ENCODE data around the gene CYRIA. TPM values are rescaled to one million over a fixed set of nuclear protein-coding genes. Genes with fewer than 3 reads are reported as not detected.

CYRIA gene
- total and polyA plus RNA-seq, 7 donors, result 0.92 to 15.3 (median 9.0) TPM

- no peak for DNase-seq
- Histone ChIP-seq H3K4me1 (peaks cover 0 to 34% (median 23%) of the 10 kb centered on the region in 4 donors), H3K27ac (peak overlapping the region in 2 of 4 donors; percentile 22 to 26), H3K36me3 (peaks cover 0 to 48% (median 6%) of the 10 kb centered on the region in 4 donors), H3K4me3 (no peak overlapping the region), H3K27me3 (no peaks in the 10 kb centered on the region), H3K9me3 (no peaks in the 10 kb centered on the region)
- TF ChIP-seq POLR2A (IDR thresholded peaks at IDR 0.05) (no peak), EP300 (IDR thresholded peaks at IDR 0.05) (no peak)
- intact Hi-C loops (cut with DNase I), result no loop called here
- WGBS, 2 donors, result 90 to 91% methylated on average over 6 of the region's 6 CpGs
These were observed 42.6 kb downstream of the CYRIA start for GRCh38 chr2:16623031-16623430.

- Histone ChIP-seq H3K36me3 (peaks cover 0 to 48% (median 6%) of the 10 kb centered on the region in 4 donors), H3K4me1 (peaks cover 0 to 32% (median 23%) of the 10 kb centered on the region in 4 donors), H3K27me3 (no peaks in the 10 kb centered on the region), H3K4me3 (no peak overlapping the region), H3K9me3 (no peaks in the 10 kb centered on the region), H3K27ac (peak overlapping the region in 2 of 4 donors; percentile 22 to 26)
- WGBS, 2 donors, result 65 to 81% methylated on average over 4 of the region's 4 CpGs
- intact Hi-C loops (cut with DNase I), result no loop called here
- DNase-seq, result no peak
- TF ChIP-seq EP300 (IDR thresholded peaks at IDR 0.05), result no peak
- TF ChIP-seq CTCF (IDR thresholded peaks at IDR 0.05), result no peak
- no peak for TF ChIP-seq POLR2A (IDR thresholded peaks at IDR 0.05)
- TF ChIP-seq POLR2AphosphoS5 (IDR thresholded peaks at IDR 0.05), result no peak
These were observed 43.1 kb downstream of the CYRIA start for GRCh38 chr2:16622399-16622968.

GRCh38 chr2:16621316-16621715 is 44.3 kb downstream of the CYRIA start:
- no peak for DNase-seq
- H3K27me3 ChIP-seq, result no peaks in the 10 kb centered on the region
- no peak overlapping the region for H3K27ac ChIP-seq
- peaks cover 0 to 48% (median 6%) of the 10 kb centered on the region in 4 donors for H3K36me3 ChIP-seq
- H3K9me3 ChIP-seq, result no peaks in the 10 kb centered on the region
- peaks cover 0 to 30% (median 15%) of the 10 kb centered on the region in 4 donors for H3K4me1 ChIP-seq
- no peak overlapping the region for H3K4me3 ChIP-seq
- intact Hi-C loops (cut with DNase I), result no loop called here
- TF ChIP-seq CTCF (IDR thresholded peaks at IDR 0.05), result no peak
- TF ChIP-seq EP300 (IDR thresholded peaks at IDR 0.05), result no peak
- TF ChIP-seq POLR2AphosphoS5 (IDR thresholded peaks at IDR 0.05), result no peak
- no peak for TF ChIP-seq POLR2A (IDR thresholded peaks at IDR 0.05)
- WGBS, 2 donors, result 82 to 86% methylated on average over 4 of the region's 4 CpGs

GRCh38 chr2:16620590-16620989 is 45.0 kb downstream of the CYRIA start:
- Histone ChIP-seq H3K9me3 (no peaks in the 10 kb centered on the region), H3K27ac (no peak overlapping the region), H3K4me3 (no peak overlapping the region), H3K4me1 (peaks cover 0 to 28% (median 10%) of the 10 kb centered on the region in 4 donors), H3K27me3 (no peaks in the 10 kb centered on the region), H3K36me3 (peaks cover 0 to 51% (median 6%) of the 10 kb centered on the region in 4 donors)
- no peak for DNase-seq
- TF ChIP-seq POLR2AphosphoS5 (IDR thresholded peaks at IDR 0.05) (no peak), CTCF (IDR thresholded peaks at IDR 0.05) (no peak), POLR2A (IDR thresholded peaks at IDR 0.05) (no peak), EP300 (IDR thresholded peaks at IDR 0.05) (no peak)
- intact Hi-C loops (cut with DNase I), result no loop called here
- 85 to 88% methylated on average over 2 of the region's 2 CpGs for WGBS, 2 donors

GRCh38 chr2:16619576-16620245 is 45.9 kb downstream of the CYRIA start:
- Histone ChIP-seq H3K9me3 (no peaks in the 10 kb centered on the region), H3K4me3 (no peak overlapping the region), H3K27ac (no peak overlapping the region), H3K27me3 (no peaks in the 10 kb centered on the region), H3K4me1 (peaks cover 0 to 22% (median 9%) of the 10 kb centered on the region in 4 donors), H3K36me3 (peaks cover 0 to 55% (median 6%) of the 10 kb centered on the region in 4 donors)
- no peak for DNase-seq
- WGBS, 2 donors, result 88 to 94% methylated on average over 5 of the region's 5 CpGs
- intact Hi-C loops (cut with DNase I), result no loop called here
- no peak for TF ChIP-seq EP300 (IDR thresholded peaks at IDR 0.05)
- TF ChIP-seq CTCF (IDR thresholded peaks at IDR 0.05), result no peak
- no peak for TF ChIP-seq POLR2A (IDR thresholded peaks at IDR 0.05)
- no peak for TF ChIP-seq POLR2AphosphoS5 (IDR thresholded peaks at IDR 0.05)
